ENCODE measurements around the gene ASTN2. TPM values are rescaled to one million over a fixed set of nuclear protein-coding genes. Genes with fewer than 3 reads are reported as not detected.

ASTN2 gene
- total RNA-seq, 4 donors from 2014 or later: 0.94 to 5.6 (median 3.7) TPM

- peak; percentile 19 to 27 for DNase-seq
- intact Hi-C loops (cut with DNase I): loop anchor here (10.0 kb wide), 1 partner anchor 493 kb away; the partner anchor contains the start of gene PAPPA
- 65 to 69% methylated on average over 4 of the region's 4 CpGs for WGBS, 2 donors
Observed at GRCh38 chr9:116647515-116647809, 767.4 kb downstream of the ASTN2 start.

GRCh38 chr9:116646661-116647514 is 768.0 kb downstream of the ASTN2 start:
- Histone ChIP-seq H3K4me3 (replicated peaks in 1 of 3) (no peak overlapping the region), H3K36me3 (no peaks in the 10 kb centered on the region), H3K27ac (no peak overlapping the region), H3K9me3 (no peaks in the 10 kb centered on the region), H3K4me1 (no peaks in the 10 kb centered on the region), H3K27me3 (no peaks in the 10 kb centered on the region)
- DNase-seq: no peak
- WGBS, 2 donors: 76% methylated on average over 5 of the region's 5 CpGs
- no peak for TF ChIP-seq POLR2A (IDR thresholded peaks at IDR 0.05)
- peak in 4 of 6 experiments; percentile 8 to 52 (median 39) for TF ChIP-seq CTCF (IDR thresholded peaks at IDR 0.05)
- intact Hi-C loops (cut with DNase I): loop anchor here (10.0 kb wide), 1 partner anchor 492 kb away; the partner anchor contains the start of gene PAPPA

More at GRCh38 chr9:116647515-116647809, 767.4 kb downstream of the ASTN2 start:
- Histone ChIP-seq H3K36me3 (no peaks in the 10 kb centered on the region), H3K4me1 (no peaks in the 10 kb centered on the region), H3K4me3 (replicated peaks in 1 of 3) (no peak overlapping the region), H3K27me3 (no peaks in the 10 kb centered on the region), H3K27ac (no peak overlapping the region), H3K9me3 (no peaks in the 10 kb centered on the region)
- TF ChIP-seq CTCF (IDR thresholded peaks at IDR 0.05) (no peak), POLR2A (IDR thresholded peaks at IDR 0.05) (no peak)

- Histone ChIP-seq H3K27ac (no peak overlapping the region), H3K4me1 (no peaks in the 10 kb centered on the region), H3K27me3 (no peaks in the 10 kb centered on the region), H3K4me3 (replicated peaks in 1 of 3) (no peak overlapping the region), H3K36me3 (no peaks in the 10 kb centered on the region), H3K9me3 (no peaks in the 10 kb centered on the region)
- TF ChIP-seq CTCF (IDR thresholded peaks at IDR 0.05) (no peak), POLR2A (IDR thresholded peaks at IDR 0.05) (no peak)
- intact Hi-C loops (cut with DNase I): loop anchor here (10.0 kb wide), 1 partner anchor 489 kb away; the partner anchor contains the start of gene PAPPA
- no peak for DNase-seq
- whole genome bisulfite sequencing, 2 donors: 76 to 86% methylated on average over 2 of the region's 2 CpGs
Observed at GRCh38 chr9:116644091-116644688, 770.7 kb downstream of the ASTN2 start.

GRCh38 chr9:116643691-116644090 is 771.2 kb downstream of the ASTN2 start:
- intact Hi-C loops (cut with DNase I): loop anchor here (10.0 kb wide), 1 partner anchor 489 kb away; the partner anchor contains the start of gene PAPPA
- no peak overlapping the region for H3K27ac ChIP-seq
- 95 to 100% methylated on average over 1 of the region's 1 CpG for WGBS, 2 donors

More at GRCh38 chr9:116643691-116644090, 771.2 kb downstream of the ASTN2 start:
- H3K9me3 ChIP-seq: no peaks in the 10 kb centered on the region
- H3K4me3 ChIP-seq (replicated peaks in 1 of 3): no peak overlapping the region
- TF ChIP-seq CTCF (IDR thresholded peaks at IDR 0.05) (no peak), POLR2A (IDR thresholded peaks at IDR 0.05) (no peak)
- DNase-seq: no peak
- H3K27me3 ChIP-seq: no peaks in the 10 kb centered on the region
- H3K4me1 ChIP-seq: no peaks in the 10 kb centered on the region
- H3K36me3 ChIP-seq: no peaks in the 10 kb centered on the region

Measured in thyroid gland (tissue), 4 donors.